Transverse colon (tissue), 4 donors: ENCODE results near the gene AKR1A1. TPM values are rescaled to one million over a fixed set of nuclear protein-coding genes. Genes with fewer than 3 reads are reported as not detected.

Source experiments
- DNase-seq: peaks from one replicate; pipeline ENCODE4 v3.0.0-alpha.2; 2019
- H3K27ac ChIP-seq, 4 donors: fragments of 200-600 bp; sonication (generic); 2 replicates each; pipeline ENCODE4 v1.5.1; 2016 to 2018; ENCODE audit warnings: inconsistent platforms in 4 of 4
- H3K27me3 ChIP-seq: fragments of 200-600 bp; sonication (generic); 2 replicates; pipeline ENCODE4 v1.5.1; 2017; ENCODE audit warnings: inconsistent platforms
- H3K36me3 ChIP-seq, 4 donors: fragments of 200-600 bp; sonication (generic); 2 replicates each; pipeline ENCODE4 v1.5.1; 2017 to 2019; ENCODE audit warnings: inconsistent platforms in 4 of 4
- H3K4me1 ChIP-seq, 4 donors: fragments of 200-600 bp; sonication (generic); 2 replicates each; pipeline ENCODE4 v1.5.1; 2017 to 2020; ENCODE audit warnings: inconsistent platforms in 4 of 4
- H3K4me3 ChIP-seq, 4 donors: fragments of 200-600 bp; sonication (generic); 1 replicate in 1 of 4; 2 replicates in 3 of 4; pipeline versions ENCODE4 v1.5.1 to v1.6.1; 2017 to 2019; ENCODE audit warnings: inconsistent platforms in 4 of 4
- H3K9me3 ChIP-seq, 2 donors: fragments of 200-600 bp; sonication (generic); 2 replicates each; pipeline ENCODE4 v1.5.1; 2017 to 2019; ENCODE audit warnings: inconsistent platforms in 2 of 2
- EP300 ChIP-seq: sonication (generic); formaldehyde crosslinking; IDR thresholded peaks from one replicate; pipeline ENCODE4 v1.6.1; 2017; ENCODE audit warnings: antibody characterized with exemption, low read depth
- POLR2A ChIP-seq: fragments of 450-650 bp; IDR thresholded peaks from one replicate; pipeline ENCODE4 v1.6.1; 2016; ENCODE audit warnings: antibody characterized with exemption, mild to moderate bottlenecking, moderate library complexity
- POLR2AphosphoS5 ChIP-seq, 3 donors: sonication (generic); formaldehyde crosslinking; IDR thresholded peaks; one replicate each; pipeline ENCODE4 v1.6.1; 2016; ENCODE audit warnings: antibody characterized with exemption in 3 of 3
- WGBS, 2 donors: methylation state at CpG; one replicate each; pipeline ENCODE4 v1.1.5; 2018; ENCODE audit warnings: low coverage in 1 of 2; 5-methylcytosine and 5-hydroxymethylcytosine counted together
- in situ Hi-C, 4 donors: fragments of 200-750 bp; cut with MboI; loops; one replicate each; pipeline versions ENCODE4 v1.15.0 to v1.15.1; 2017; ENCODE audit warnings: low sequenced_read_pairs in 3 of 4, low pct_ligation_motif_present in 1 of 4, low pct_unique_long_range_greater_than_20kb in 1 of 4
- intact Hi-C: fragments of 100-400 bp; cut with DNase I; formaldehyde crosslinking; loops from one replicate; pipeline ENCODE4 v1.15.1; 2023; ENCODE audit warnings: low total_unique reads
- total RNA-seq, 4 donors: library from RNA; depleted of rRNA; stranded (reverse); fragments of >200 nt; gene quantifications; one replicate each; pipeline ENCODE4 v1.1.0, GENCODE V29; 2016
- TF ChIP-seq, protein P1 (sequence below), 5 experiments: fragments of 200-600 bp in 3 of 5; fragments of 450-650 bp in 2 of 5; sonication (generic) in 3 of 5; IDR thresholded peaks; 1 replicate in 2 of 5; 2 replicates in 3 of 5; pipeline ENCODE4 v1.5.1; 2016 to 2017; ENCODE audit warnings: antibody characterized with exemption in 5 of 5, inconsistent platforms in 3 of 5, mild to moderate bottlenecking in 2 of 5, moderate library complexity in 1 of 5

Gene AKR1A1
- total RNA-seq, 4 donors from 2014 or later, result 86.5 to 158 (median 128) TPM

- TF ChIP-seq POLR2AphosphoS5 (IDR thresholded peaks at IDR 0.05), result no peak
- TF ChIP-seq, protein P1, sequence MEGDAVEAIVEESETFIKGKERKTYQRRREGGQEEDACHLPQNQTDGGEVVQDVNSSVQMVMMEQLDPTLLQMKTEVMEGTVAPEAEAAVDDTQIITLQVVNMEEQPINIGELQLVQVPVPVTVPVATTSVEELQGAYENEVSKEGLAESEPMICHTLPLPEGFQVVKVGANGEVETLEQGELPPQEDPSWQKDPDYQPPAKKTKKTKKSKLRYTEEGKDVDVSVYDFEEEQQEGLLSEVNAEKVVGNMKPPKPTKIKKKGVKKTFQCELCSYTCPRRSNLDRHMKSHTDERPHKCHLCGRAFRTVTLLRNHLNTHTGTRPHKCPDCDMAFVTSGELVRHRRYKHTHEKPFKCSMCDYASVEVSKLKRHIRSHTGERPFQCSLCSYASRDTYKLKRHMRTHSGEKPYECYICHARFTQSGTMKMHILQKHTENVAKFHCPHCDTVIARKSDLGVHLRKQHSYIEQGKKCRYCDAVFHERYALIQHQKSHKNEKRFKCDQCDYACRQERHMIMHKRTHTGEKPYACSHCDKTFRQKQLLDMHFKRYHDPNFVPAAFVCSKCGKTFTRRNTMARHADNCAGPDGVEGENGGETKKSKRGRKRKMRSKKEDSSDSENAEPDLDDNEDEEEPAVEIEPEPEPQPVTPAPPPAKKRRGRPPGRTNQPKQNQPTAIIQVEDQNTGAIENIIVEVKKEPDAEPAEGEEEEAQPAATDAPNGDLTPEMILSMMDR (IDR thresholded peaks at IDR 0.05), result no peak
- no peak for TF ChIP-seq POLR2A
- TF ChIP-seq EP300, result no peak
- Histone ChIP-seq H3K4me1 (no peaks in the 10 kb centered on the region), H3K36me3 (peaks cover 0 to 23% (median 0%) of the 10 kb centered on the region in 4 donors), H3K27ac (no peak overlapping the region), H3K9me3 (no peaks in the 10 kb centered on the region), H3K4me3 (no peak overlapping the region), H3K27me3 (no peaks in the 10 kb centered on the region)
- 98 to 100% methylated on average over 1 to 2 of the region's 2 CpGs for WGBS, 2 donors
- in situ Hi-C loops, result no loop called here
- no peak for DNase-seq
- intact Hi-C loops, result no loop called here
These were observed 53.6 kb downstream of the AKR1A1 start for GRCh38 chr1:45604239-45604638.

DNA sequence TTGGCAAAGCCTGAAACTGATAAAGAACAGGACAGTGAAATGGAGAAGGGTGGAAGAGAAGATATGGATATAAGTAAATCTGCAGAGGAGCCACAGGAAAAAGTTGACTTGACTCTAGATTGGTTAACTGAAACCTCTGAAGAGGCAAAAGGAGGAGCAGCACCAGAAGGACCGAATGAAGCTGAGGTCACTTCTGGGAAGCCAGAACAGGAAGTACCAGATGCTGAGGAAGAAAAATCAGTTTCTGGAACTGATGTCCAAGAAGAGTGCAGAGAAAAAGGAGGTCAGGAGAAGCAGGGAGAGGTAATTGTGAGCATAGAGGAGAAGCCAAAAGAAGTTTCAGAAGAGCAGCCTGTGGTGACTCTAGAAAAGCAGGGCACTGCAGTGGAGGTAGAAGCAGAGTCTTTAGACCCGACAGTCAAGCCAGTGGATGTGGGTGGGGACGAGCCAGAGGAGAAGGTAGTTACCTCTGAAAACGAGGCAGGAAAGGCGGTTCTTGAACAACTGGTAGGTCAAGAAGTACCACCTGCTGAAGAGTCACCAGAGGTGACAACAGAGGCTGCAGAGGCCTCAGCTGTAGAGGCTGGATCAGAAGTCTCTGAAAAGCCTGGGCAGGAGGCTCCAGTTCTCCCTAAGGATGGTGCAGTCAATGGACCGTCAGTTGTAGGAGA lies 56.9 kb downstream of the AKR1A1 start:
- in situ Hi-C loops (no loop called here), intact Hi-C loops (no loop called here)
- H3K36me3 ChIP-seq, result peaks cover 0 to 23% (median 0%) of the 10 kb centered on the region in 4 donors
- H3K9me3 ChIP-seq, result no peaks in the 10 kb centered on the region
- no peaks in the 10 kb centered on the region for H3K4me1 ChIP-seq
- H3K27me3 ChIP-seq, result no peaks in the 10 kb centered on the region
- no peak for DNase-seq
- TF ChIP-seq EP300, result no peak
- TF ChIP-seq POLR2AphosphoS5 (IDR thresholded peaks at IDR 0.05), result no peak
- TF ChIP-seq, protein P1 (IDR thresholded peaks at IDR 0.05), result no peak
- no peak for TF ChIP-seq POLR2A
- WGBS, 2 donors, result 64 to 76% methylated on average over 4 to 6 of the region's 6 CpGs
- no peak overlapping the region for H3K4me3 ChIP-seq
- peak overlapping the region in 1 of 4 donors; percentile 5 for H3K27ac ChIP-seq

GRCh38 chr1:45608175-45609156 lies 57.8 kb downstream of the AKR1A1 start:
- intact Hi-C loops, result no loop called here
- peaks cover 0 to 24% (median 2%) of the 10 kb centered on the region in 4 donors for H3K36me3 ChIP-seq
- no peak for DNase-seq
- H3K4me3 ChIP-seq, result no peak overlapping the region
- no peaks in the 10 kb centered on the region for H3K27me3 ChIP-seq
- in situ Hi-C loops, result no loop called here
- peak overlapping the region in 1 of 4 donors; percentile 5 for H3K27ac ChIP-seq
- TF ChIP-seq, protein P1 (IDR thresholded peaks at IDR 0.05), result no peak
- TF ChIP-seq POLR2A (no peak), POLR2AphosphoS5 (IDR thresholded peaks at IDR 0.05) (no peak), EP300 (no peak)
- no peaks in the 10 kb centered on the region for H3K4me1 ChIP-seq
- no peaks in the 10 kb centered on the region for H3K9me3 ChIP-seq
- 60 to 79% methylated on average over 4 to 5 of the region's 5 CpGs for WGBS, 2 donors

GRCh38 chr1:45610589-45611226 lies 60.1 kb downstream of the AKR1A1 start:
- H3K4me1 ChIP-seq, result no peaks in the 10 kb centered on the region
- no peak for DNase-seq
- TF ChIP-seq, protein P1 (IDR thresholded peaks at IDR 0.05), result no peak
- TF ChIP-seq POLR2AphosphoS5 (IDR thresholded peaks at IDR 0.05) (no peak), POLR2A (no peak), EP300 (no peak)
- in situ Hi-C loops (no loop called here), intact Hi-C loops (no loop called here)
- H3K9me3 ChIP-seq, result no peaks in the 10 kb centered on the region
- WGBS, 2 donors, result 95 to 100% methylated on average over 4 to 10 of the region's 10 CpGs
- H3K4me3 ChIP-seq, result no peak overlapping the region
- no peak overlapping the region for H3K27ac ChIP-seq
- H3K27me3 ChIP-seq, result no peaks in the 10 kb centered on the region
- peaks cover 0 to 32% (median 7%) of the 10 kb centered on the region in 4 donors for H3K36me3 ChIP-seq
